ENCODE measurements around the gene FBXL2. TPM values are rescaled to one million over a fixed set of nuclear protein-coding genes. Genes with fewer than 3 reads are reported as not detected.

FBXL2 gene
- total RNA-seq, 1 experiment from 2014 or later = 15.8 TPM

GRCh38 chr3:33417066-33417673 is 139.9 kb downstream of the FBXL2 start:
- ChIA-PET POLR2A (ENCODE audit: unreplicated experiment) (no interaction called here), CTCF (no interaction called here)
- H3K36me3 ChIP-seq (ENCODE audit: low read depth) = no peaks in the 10 kb centered on the region; the same call in 1 of the 2 replicates
- no peaks in the 10 kb centered on the region for H3K9me2 ChIP-seq (ENCODE audit: insufficient read depth)
- no peak for DNase-seq
- no peak overlapping the region for H3K27ac ChIP-seq
- H3K4me1 ChIP-seq (replicated peaks; ENCODE audit: insufficient read depth) = no peaks in the 10 kb centered on the region
- no peaks in the 10 kb centered on the region for H3K27me3 ChIP-seq (ENCODE audit: insufficient read depth, low read depth)
- H4K20me1 ChIP-seq (ENCODE audit: insufficient read depth) = no peaks in the 10 kb centered on the region
- no peaks in the 10 kb centered on the region for H3K9me3 ChIP-seq (ENCODE audit: insufficient read depth, low read depth)
- no peak for TF ChIP-seq EZH2 (IDR thresholded peaks at IDR 0.05; ENCODE audit: low read depth)
- TF ChIP-seq CTCF (conservative IDR thresholded peaks at IDR 0.05) = no peak
- H3F3A ChIP-seq (ENCODE audit: insufficient read depth, low read depth) = no peaks in the 10 kb centered on the region
- BruUV-seq (replicated peaks) = no TSS peak
- peaks cover 1% of the 10 kb centered on the region; the same call in 1 of the 2 replicates for H3K79me2 ChIP-seq (ENCODE audit: low read depth)
- intact Hi-C loops (cut with micrococcal nuclease; ENCODE audit: unreplicated experiment) = no loop called here
- no peak overlapping the region for H2AFZ ChIP-seq
- no peak overlapping the region for H3K4me2 ChIP-seq
- H3K4me3 ChIP-seq = no peak overlapping the region

GRCh38 chr3:33419948-33420347 is 142.7 kb downstream of the FBXL2 start:
- Histone ChIP-seq H3K36me3 (ENCODE audit: low read depth) (no peaks in the 10 kb centered on the region; the same call in 1 of the 2 replicates), H3K9me3 (ENCODE audit: insufficient read depth, low read depth) (no peaks in the 10 kb centered on the region), H3K9me2 (ENCODE audit: insufficient read depth) (no peaks in the 10 kb centered on the region), H4K20me1 (ENCODE audit: insufficient read depth) (no peaks in the 10 kb centered on the region), H3K79me2 (ENCODE audit: low read depth) (peaks cover 14% of the 10 kb centered on the region), H3K27ac (no peak overlapping the region), H2AFZ (no peak overlapping the region), H3K4me2 (no peak overlapping the region), H3K27me3 (ENCODE audit: insufficient read depth, low read depth) (no peaks in the 10 kb centered on the region), H3F3A (ENCODE audit: insufficient read depth, low read depth) (no peaks in the 10 kb centered on the region), H3K4me1 (replicated peaks; ENCODE audit: insufficient read depth) (no peaks in the 10 kb centered on the region), H3K4me3 (no peak overlapping the region)
- TF ChIP-seq EZH2 (IDR thresholded peaks at IDR 0.05; ENCODE audit: low read depth) = no peak
- TF ChIP-seq CTCF (conservative IDR thresholded peaks at IDR 0.05) = no peak
- no peak for DNase-seq
- intact Hi-C loops (cut with micrococcal nuclease; ENCODE audit: unreplicated experiment) = no loop called here
- ChIA-PET CTCF (no interaction called here), POLR2A (ENCODE audit: unreplicated experiment) (no interaction called here)
- no TSS peak for BruUV-seq (replicated peaks)

GRCh38 chr3:33420966-33421365 is 143.7 kb downstream of the FBXL2 start:
- no peak for TF ChIP-seq EZH2 (IDR thresholded peaks at IDR 0.05; ENCODE audit: low read depth)
- TF ChIP-seq CTCF (conservative IDR thresholded peaks at IDR 0.05) = no peak
- ChIA-PET CTCF (interaction anchor here (0.7 kb wide), 2 partner anchors 295 to 366 kb away, joined by 3 to 5 read pairs; no protein-coding TSS in a partner anchor), POLR2A (ENCODE audit: unreplicated experiment) (no interaction called here)

More at GRCh38 chr3:33420966-33421365, 143.7 kb downstream of the FBXL2 start:
- H3F3A ChIP-seq (ENCODE audit: insufficient read depth, low read depth) = no peaks in the 10 kb centered on the region
- DNase-seq = no peak
- H4K20me1 ChIP-seq (ENCODE audit: insufficient read depth) = no peaks in the 10 kb centered on the region
- no TSS peak for BruUV-seq (replicated peaks)
- H3K4me3 ChIP-seq = no peak overlapping the region
- H3K79me2 ChIP-seq (ENCODE audit: low read depth) = peaks cover 17% of the 10 kb centered on the region
- H3K27ac ChIP-seq = no peak overlapping the region
- H3K4me1 ChIP-seq (replicated peaks; ENCODE audit: insufficient read depth) = no peaks in the 10 kb centered on the region
- H3K4me2 ChIP-seq = no peak overlapping the region
- H2AFZ ChIP-seq = no peak overlapping the region
- intact Hi-C loops (cut with micrococcal nuclease; ENCODE audit: unreplicated experiment) = no loop called here
- H3K36me3 ChIP-seq (ENCODE audit: low read depth) = peaks cover 3% of the 10 kb centered on the region; the same call in 1 of the 2 replicates
- H3K9me2 ChIP-seq (ENCODE audit: insufficient read depth) = no peaks in the 10 kb centered on the region
- no peaks in the 10 kb centered on the region for H3K9me3 ChIP-seq (ENCODE audit: insufficient read depth, low read depth)
- no peaks in the 10 kb centered on the region for H3K27me3 ChIP-seq (ENCODE audit: insufficient read depth, low read depth)

Data from PC-9 (cell line).